Measurements from ENCODE around the gene SLC38A3.

The SLC38A3 gene

DNA sequence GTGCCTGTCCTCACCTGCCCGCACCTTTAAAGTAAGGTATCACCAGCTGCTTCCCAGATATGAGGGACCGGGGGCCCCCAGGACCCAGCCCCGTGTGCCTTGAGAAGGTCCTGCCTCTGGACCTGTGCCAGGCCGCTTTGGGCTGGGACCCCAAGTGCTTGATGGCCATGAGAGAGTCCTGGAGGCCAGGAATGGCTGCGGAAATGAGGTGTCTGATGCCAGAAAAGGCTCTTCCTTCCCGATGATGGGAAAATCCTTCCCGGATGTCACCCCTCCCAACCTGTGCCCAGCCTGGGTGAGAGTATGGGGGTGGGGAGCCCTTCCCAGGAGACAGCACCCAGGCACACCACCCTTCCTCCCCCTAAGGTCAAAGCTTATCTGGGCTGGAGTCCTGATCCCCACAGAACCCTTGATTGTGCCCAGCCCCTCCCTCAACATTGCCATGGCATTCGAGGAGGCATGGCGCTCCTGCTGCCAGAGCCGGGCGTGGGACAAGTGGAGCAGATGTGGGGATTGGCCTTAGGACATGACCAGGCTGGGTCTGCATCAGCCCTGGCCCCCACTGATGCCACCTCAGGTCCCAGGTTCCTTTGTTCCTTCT lies 35.7 kb upstream of the SLC38A3 start:
- DNase-seq (ENCODE audit: low read depth in 2 of 2): no peak

GRCh38 chr3:50169858-50170257 lies 35.2 kb upstream of the SLC38A3 start:
- no peak for DNase-seq (ENCODE audit: low read depth in 2 of 2)

- DNase-seq (ENCODE audit: low read depth in 2 of 2): no peak
Observed at GRCh38 chr3:50170689-50171088, 34.4 kb upstream of the SLC38A3 start.

- DNase-seq (ENCODE audit: low read depth in 2 of 2): no peak
Observed at GRCh38 chr3:50171540-50172301, 33.4 kb upstream of the SLC38A3 start.

DNA sequence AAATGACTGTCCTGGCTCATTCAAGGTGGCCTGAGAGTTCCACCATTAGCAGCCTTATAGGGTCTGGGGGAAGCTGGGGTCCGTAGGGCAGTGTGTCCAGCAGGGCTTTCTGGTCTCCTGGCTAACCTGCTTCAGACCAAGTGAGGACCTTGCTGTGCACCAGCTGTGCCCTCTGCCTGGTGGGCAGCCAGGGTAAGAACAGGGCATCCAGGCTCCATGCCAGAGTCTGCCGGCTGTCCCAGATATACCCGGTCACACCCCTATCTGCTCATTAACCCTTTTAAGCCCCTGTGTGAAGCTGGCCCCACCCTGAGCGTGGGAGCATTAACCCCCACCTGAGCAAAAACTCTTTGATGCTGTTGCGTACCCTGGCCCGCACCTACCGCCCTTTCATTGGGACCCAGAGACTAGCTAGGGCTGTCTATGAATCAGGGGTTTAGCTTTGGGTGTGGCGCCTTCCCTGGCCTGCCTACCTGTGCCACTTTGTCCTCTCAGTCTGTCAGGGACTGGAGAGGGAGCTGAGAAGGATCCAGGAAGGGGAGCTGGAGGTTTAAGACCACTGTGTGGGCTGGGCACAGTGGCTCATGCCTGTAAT lies 32.3 kb upstream of the SLC38A3 start:
- DNase-seq (ENCODE audit: low read depth in 2 of 2): no peak

- DNase-seq (ENCODE audit: low read depth in 2 of 2): no peak
Observed at GRCh38 chr3:50173685-50174516, 31.2 kb upstream of the SLC38A3 start.

GRCh38 chr3:50174517-50174895 lies 30.6 kb upstream of the SLC38A3 start:
- no peak for DNase-seq (ENCODE audit: low read depth in 2 of 2)

DNA sequence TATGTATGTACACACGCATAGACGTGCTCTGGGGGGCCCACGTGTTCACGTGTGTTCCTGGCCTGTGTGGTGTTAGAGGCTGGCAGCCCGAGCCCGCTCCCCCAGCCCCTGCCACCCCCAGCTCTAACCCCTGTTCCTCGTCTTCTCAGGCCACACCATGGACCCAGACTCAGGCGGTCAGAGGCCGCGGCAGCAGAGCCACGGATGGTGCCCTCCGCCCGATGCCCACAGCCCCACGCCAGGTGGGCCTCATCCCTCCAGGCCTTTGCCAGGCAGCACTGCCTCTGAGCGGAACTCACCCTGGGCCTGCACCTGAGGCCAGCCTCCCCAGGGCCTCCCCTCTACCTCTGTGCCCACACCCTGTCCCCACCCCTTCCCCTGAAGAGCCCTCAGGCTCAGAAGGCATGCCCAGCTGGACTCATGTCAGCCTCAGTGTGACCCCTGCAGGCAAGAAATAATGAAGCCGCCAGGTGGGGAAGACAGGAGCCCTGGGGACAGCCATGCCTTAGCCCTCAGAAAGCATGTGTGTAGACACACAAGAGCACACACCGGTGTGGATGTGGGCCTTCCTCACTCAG lies 30.0 kb upstream of the SLC38A3 start:
- no peak for DNase-seq (ENCODE audit: low read depth in 2 of 2)

GRCh38 chr3:50177346-50177745 lies 27.7 kb upstream of the SLC38A3 start:
- DNase-seq (ENCODE audit: low read depth in 2 of 2): no peak

DNA sequence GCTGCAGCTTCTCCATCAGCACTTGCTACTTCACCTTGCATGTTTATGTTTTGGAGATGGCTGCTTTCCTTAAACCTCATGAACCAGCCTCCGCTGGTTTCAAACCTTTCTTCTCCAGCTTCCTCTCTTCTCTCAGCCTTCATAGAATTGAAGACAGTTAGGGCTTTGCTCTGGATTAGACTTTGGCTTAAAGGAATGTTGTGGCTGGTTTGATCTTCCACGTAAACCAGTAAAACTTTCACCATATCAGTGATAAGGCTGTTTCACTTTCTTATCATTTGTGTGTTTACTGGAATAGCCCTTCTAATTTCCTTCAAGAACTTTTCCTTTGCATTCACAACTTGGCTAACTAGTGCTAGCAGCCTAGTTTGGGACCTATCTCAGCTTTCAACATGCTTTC lies 25.4 kb upstream of the SLC38A3 start:
- DNase-seq (ENCODE audit: low read depth in 2 of 2): no peak

- DNase-seq (ENCODE audit: low read depth in 2 of 2): no peak
Observed at GRCh38 chr3:50181985-50182384, 23.1 kb upstream of the SLC38A3 start.

GRCh38 chr3:50182533-50183099 lies 22.5 kb upstream of the SLC38A3 start:
- no peak for DNase-seq (ENCODE audit: low read depth in 2 of 2)

- no peak for DNase-seq (ENCODE audit: low read depth in 2 of 2)
Observed at GRCh38 chr3:50183755-50184154, 21.3 kb upstream of the SLC38A3 start.

GRCh38 chr3:50184242-50184978 lies 20.7 kb upstream of the SLC38A3 start:
- DNase-seq (ENCODE audit: low read depth in 2 of 2): no peak

DNA sequence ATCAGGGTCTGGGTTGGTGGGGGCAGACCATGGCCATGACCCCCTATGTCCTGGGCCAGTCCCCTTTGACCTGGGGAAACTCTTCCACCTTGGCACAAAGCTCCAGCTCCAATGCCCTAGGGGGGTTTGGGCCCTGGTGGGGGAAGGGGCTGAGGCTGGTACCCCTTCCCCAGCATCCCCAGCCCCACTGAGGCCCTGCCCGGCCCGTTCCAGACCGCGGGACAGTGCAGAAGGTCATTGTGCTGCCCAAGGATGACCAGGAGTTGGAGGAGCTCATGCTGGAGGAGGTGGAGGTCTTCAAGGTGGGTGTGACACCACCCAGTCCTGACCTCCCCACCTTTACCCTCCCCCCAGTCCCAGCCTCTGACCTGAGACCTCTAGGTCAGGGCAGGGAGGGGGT lies 19.8 kb upstream of the SLC38A3 start:
- DNase-seq (ENCODE audit: low read depth in 2 of 2): no peak

DNA sequence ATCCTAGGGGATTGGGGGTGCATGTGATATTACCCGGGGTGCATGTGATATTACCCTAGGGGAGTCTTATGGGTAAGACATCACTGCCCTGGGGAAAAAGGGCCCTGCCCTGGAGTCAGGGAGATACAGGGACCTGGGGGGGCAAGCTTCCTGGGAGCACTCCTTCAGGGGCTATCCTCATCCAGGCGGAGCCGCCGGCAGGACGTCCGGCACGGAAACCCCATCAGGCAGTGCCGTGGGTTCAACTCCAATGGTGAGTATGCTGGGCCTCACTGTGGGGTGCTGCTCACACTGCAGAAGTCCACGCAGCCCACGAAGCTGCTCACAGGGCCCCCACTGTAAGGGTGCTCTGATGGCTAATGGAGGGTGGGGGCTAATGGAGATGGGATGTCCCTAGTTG lies 19.0 kb upstream of the SLC38A3 start:
- DNase-seq (ENCODE audit: low read depth in 2 of 2): no peak

DNA sequence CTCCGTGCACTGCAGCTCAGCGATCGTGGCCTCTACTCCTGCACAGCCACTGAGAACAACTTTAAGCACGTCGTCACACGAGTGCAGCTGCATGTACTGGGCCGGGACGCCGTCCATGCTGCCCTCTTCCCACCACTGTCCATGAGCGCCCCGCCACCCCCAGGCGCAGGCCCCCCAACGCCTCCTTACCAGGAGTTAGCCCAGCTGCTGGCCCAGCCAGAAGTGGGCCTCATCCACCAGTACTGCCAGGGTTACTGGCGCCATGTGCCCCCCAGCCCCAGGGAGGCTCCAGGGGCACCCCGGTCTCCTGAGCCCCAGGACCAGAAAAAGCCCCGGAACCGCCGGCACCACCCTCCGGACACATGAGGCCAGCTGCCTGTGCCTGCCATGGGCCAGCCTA lies 17.3 kb upstream of the SLC38A3 start:
- no peak for DNase-seq (ENCODE audit: low read depth in 2 of 2)

- DNase-seq (ENCODE audit: low read depth in 2 of 2): no peak
Observed at GRCh38 chr3:50189274-50189673, 15.8 kb upstream of the SLC38A3 start.

- no peak for DNase-seq (ENCODE audit: low read depth in 2 of 2)
Observed at GRCh38 chr3:50189989-50190388, 15.1 kb upstream of the SLC38A3 start.

DNA sequence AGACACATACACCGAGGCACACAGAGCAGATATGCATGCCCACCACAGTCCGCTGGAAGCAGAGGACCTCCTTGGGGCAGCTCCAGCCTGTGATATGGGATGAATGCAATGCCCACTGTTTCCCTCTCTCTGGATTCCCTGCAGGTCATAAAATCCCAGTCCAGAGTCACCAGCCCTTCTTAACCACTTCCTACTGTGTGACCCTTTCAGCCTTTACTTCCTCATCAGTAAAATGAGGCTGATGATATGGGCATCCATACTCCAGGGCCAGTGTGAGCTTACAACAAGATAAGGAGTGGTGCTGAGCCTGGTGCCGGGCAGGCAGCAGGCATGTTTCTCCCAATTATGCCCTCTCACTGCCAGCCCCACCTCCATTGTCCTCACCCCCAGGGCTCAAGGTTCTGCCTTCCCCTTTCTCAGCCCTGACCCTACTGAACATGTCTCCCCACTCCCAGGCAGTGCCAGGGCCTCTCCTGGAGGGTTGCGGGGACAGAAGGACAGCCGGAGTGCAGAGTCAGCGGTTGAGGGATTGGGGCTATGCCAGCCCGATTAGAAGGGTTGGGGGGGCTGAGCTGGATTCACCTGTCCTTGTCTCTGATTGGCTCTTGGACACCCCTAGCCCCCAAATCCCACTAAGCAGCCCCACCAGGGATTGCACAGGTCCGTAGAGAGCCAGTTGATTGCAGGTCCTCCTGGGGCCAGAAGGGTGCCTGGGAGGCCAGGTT lies 14.0 kb upstream of the SLC38A3 start, which contains the start of gene GNAT1:
GNAT1 (plus strand) TSS at position 675 of the 725 bp plus-strand sequence. CDS start 116 bp downstream, outside the sequence.
- no peak for DNase-seq (ENCODE audit: low read depth in 2 of 2)

Data from stimulated activated CD4-positive, alpha-beta T cell treated with anti-CD3 and anti-CD28 coated beads, Interleukin-1b, Interleukin-23, amount 100 ng/mL, for 4 hours (primary cell).